ENCODE measurements around the gene HERPUD2. TPM values are rescaled to one million over a fixed set of nuclear protein-coding genes. Genes with fewer than 3 reads are reported as not detected.

Gene HERPUD2
- total RNA-seq, 1 donor from 2014 or later, result 45.2 TPM

DNA sequence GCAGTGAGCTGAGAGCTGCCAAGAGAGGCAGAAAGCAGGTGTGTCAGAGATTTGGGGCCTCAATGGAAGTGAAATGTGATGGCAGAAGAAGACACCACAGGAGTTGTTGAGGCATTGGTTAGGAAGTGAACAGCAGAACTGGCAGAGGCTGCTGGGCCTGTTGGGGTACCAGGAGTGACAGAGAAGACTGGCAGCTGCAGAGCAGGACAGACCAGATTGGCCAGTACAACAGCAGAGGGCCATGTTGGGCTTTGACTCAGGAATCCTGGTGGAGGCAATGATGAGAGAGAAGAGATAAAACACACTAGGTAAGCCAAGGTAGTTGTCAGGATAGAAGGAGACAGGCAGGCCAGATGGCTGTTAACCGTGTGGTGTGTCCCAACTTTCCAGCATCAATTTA lies 19.9 kb upstream of the HERPUD2 start:
- no peak overlapping the region for H3K27ac ChIP-seq

DNA sequence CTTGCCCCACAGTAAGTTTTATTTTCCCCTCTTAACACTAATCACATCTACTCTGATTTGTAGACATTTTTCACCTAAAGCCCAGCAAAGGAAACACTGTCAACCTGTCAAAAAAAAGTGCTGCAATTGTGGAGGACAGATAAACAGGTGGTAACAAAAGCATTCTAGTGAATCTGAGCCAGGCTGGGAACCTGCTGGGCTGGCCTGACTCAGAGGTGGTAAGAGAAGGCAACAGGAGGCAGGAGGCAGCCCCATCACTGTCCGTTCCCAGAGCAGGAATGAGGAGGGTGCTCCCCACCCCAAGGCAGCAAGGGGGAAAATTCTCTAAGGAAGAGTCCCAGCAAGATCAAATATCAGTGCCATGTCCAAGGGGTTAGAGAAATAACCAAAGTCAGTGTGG lies 19.5 kb upstream of the HERPUD2 start:
- no peaks in the 10 kb centered on the region for H3K9me3 ChIP-seq
- H3K27me3 ChIP-seq, result no peaks in the 10 kb centered on the region
- DNase-seq (ENCODE audit: extremely low spot score in 2 of 2), result no peak
- peaks cover 16% of the 10 kb centered on the region for H3K4me1 ChIP-seq
- H3K36me3 ChIP-seq, result no peaks in the 10 kb centered on the region
- no peak for TF ChIP-seq POLR2AphosphoS5 (IDR thresholded peaks at IDR 0.05; ENCODE audit: insufficient read depth in 1 of 2, low read depth in 1 of 2)
- TF ChIP-seq POLR2A (IDR thresholded peaks at IDR 0.05), result no peak
- TF ChIP-seq, protein P1, sequence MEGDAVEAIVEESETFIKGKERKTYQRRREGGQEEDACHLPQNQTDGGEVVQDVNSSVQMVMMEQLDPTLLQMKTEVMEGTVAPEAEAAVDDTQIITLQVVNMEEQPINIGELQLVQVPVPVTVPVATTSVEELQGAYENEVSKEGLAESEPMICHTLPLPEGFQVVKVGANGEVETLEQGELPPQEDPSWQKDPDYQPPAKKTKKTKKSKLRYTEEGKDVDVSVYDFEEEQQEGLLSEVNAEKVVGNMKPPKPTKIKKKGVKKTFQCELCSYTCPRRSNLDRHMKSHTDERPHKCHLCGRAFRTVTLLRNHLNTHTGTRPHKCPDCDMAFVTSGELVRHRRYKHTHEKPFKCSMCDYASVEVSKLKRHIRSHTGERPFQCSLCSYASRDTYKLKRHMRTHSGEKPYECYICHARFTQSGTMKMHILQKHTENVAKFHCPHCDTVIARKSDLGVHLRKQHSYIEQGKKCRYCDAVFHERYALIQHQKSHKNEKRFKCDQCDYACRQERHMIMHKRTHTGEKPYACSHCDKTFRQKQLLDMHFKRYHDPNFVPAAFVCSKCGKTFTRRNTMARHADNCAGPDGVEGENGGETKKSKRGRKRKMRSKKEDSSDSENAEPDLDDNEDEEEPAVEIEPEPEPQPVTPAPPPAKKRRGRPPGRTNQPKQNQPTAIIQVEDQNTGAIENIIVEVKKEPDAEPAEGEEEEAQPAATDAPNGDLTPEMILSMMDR (IDR thresholded peaks at IDR 0.05), result no peak
- no peak overlapping the region for H3K4me3 ChIP-seq
- intact Hi-C loops (cut with DNase I), result loop anchor here (5.0 to 10.0 kb wide), 2 partner anchors 90 to 193 kb away; partner anchors contain the start of gene SEPTIN7
- no peak overlapping the region for H3K27ac ChIP-seq

More for the DNA sequence above, 19.9 kb upstream of the HERPUD2 start:
- intact Hi-C loops (cut with DNase I), result loop anchor here (5.0 to 10.0 kb wide), 2 partner anchors 90 to 192 kb away; partner anchors contain the start of gene SEPTIN7
- TF ChIP-seq POLR2A (IDR thresholded peaks at IDR 0.05) (no peak), POLR2AphosphoS5 (IDR thresholded peaks at IDR 0.05; ENCODE audit: insufficient read depth in 1 of 2, low read depth in 1 of 2) (no peak)
- TF ChIP-seq, protein P1 (IDR thresholded peaks at IDR 0.05), result no peak
- H3K9me3 ChIP-seq, result no peaks in the 10 kb centered on the region
- peaks cover 16% of the 10 kb centered on the region for H3K4me1 ChIP-seq
- H3K27me3 ChIP-seq, result no peaks in the 10 kb centered on the region
- H3K4me3 ChIP-seq, result no peak overlapping the region
- no peak for DNase-seq (ENCODE audit: extremely low spot score in 2 of 2)
- H3K36me3 ChIP-seq, result no peaks in the 10 kb centered on the region

DNA sequence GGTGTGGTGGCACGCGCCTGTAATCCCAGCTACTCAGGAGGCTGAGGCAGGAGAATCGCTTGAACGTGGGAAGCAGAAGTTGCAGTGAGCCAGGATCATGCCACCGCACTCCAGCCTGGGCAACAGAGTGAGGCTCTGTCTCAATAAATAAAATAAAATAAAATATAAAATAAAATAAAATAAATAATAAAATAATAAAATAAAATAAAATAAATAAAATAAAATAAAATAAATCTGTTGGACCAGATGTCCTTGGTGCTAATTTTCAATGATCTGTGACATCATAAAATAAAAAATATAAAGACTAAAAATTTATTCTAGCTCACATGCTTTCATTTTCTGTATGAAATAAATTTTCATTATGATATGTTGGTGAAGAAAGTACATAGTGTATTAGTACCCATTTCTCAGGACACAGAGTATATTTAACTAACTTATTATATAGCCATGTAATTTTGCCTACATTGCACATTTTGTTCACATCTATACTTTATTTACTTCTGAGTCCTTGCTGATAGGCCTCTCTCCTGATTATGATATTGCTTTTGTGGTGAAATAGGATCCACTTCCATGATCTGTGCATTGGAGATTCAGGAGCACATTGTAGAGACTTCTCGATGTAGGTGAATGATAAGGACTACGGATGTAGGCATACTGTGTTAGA lies 17.8 kb upstream of the HERPUD2 start:
- intact Hi-C loops (cut with DNase I), result loop anchor here (5.0 to 10.0 kb wide), 2 partner anchors 92 to 195 kb away; partner anchors contain the start of gene SEPTIN7
- peaks cover 16% of the 10 kb centered on the region for H3K4me1 ChIP-seq
- no peak for DNase-seq (ENCODE audit: extremely low spot score in 2 of 2)
- no peaks in the 10 kb centered on the region for H3K9me3 ChIP-seq
- H3K27me3 ChIP-seq, result no peaks in the 10 kb centered on the region
- no peak overlapping the region for H3K27ac ChIP-seq
- no peaks in the 10 kb centered on the region for H3K36me3 ChIP-seq
- H3K4me3 ChIP-seq, result no peak overlapping the region
- TF ChIP-seq, protein P1 (IDR thresholded peaks at IDR 0.05), result no peak
- TF ChIP-seq POLR2A (IDR thresholded peaks at IDR 0.05), result no peak
- no peak for TF ChIP-seq POLR2AphosphoS5 (IDR thresholded peaks at IDR 0.05; ENCODE audit: insufficient read depth in 1 of 2, low read depth in 1 of 2)

DNA sequence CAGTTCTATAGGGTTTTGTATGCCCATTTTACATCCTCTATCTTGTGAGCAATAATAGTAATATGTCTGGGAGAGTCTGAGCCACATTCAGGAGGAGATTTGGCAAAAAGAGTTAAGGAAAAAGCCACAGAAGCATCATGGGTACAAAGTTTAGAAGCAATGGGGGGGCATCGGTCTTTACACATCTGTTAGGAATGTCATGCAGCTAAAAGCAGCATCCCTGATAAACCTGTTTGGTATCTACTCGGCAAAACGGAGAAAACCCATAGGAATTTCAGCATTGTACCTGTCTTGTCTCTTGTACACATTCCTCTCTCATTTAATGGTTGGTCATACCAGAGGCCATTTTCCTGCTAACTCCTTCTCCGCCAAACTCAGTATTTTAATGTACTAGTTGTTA lies 12.5 kb upstream of the HERPUD2 start:
- TF ChIP-seq, protein P1 (IDR thresholded peaks at IDR 0.05), result no peak
- TF ChIP-seq POLR2AphosphoS5 (IDR thresholded peaks at IDR 0.05; ENCODE audit: insufficient read depth in 1 of 2, low read depth in 1 of 2) (no peak), POLR2A (IDR thresholded peaks at IDR 0.05) (no peak)
- DNase-seq (ENCODE audit: extremely low spot score in 2 of 2), result no peak
- Histone ChIP-seq H3K27ac (no peak overlapping the region), H3K36me3 (no peaks in the 10 kb centered on the region), H3K9me3 (no peaks in the 10 kb centered on the region), H3K4me3 (no peak overlapping the region), H3K27me3 (no peaks in the 10 kb centered on the region), H3K4me1 (no peaks in the 10 kb centered on the region)
- intact Hi-C loops (cut with DNase I), result no loop called here

DNA sequence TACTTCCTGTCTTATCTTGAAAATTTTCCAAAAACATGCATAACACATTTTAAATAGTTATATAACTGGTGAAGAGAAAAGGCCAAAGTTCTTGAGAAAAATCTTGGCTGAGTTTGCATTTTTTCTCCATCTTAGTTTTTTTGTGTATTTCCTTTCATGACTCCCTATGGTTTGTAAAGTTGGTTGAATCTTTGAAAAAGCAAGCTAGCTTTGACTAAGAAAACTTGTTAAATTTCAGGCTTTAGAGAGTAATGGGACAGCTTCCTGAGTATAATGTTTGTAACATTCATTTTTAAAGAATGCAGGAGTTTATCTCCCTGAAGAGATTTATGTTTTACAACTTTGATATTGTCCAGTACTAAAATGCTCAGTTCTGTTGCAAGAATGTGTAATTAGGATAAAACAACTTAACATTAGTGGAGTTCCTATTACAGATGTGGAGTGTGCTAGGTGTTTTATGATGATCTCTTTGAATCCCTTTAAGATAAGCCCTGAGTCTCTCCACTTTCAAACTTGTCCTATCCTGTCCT lies 11.1 kb upstream of the HERPUD2 start:
- TF ChIP-seq POLR2A (IDR thresholded peaks at IDR 0.05), result no peak
- TF ChIP-seq, protein P1 (IDR thresholded peaks at IDR 0.05), result no peak
- TF ChIP-seq POLR2AphosphoS5 (IDR thresholded peaks at IDR 0.05; ENCODE audit: insufficient read depth in 1 of 2, low read depth in 1 of 2), result no peak
- no peaks in the 10 kb centered on the region for H3K9me3 ChIP-seq
- no peak overlapping the region for H3K4me3 ChIP-seq
- H3K36me3 ChIP-seq, result no peaks in the 10 kb centered on the region
- intact Hi-C loops (cut with DNase I), result no loop called here
- no peaks in the 10 kb centered on the region for H3K4me1 ChIP-seq
- H3K27ac ChIP-seq, result no peak overlapping the region
- DNase-seq (ENCODE audit: extremely low spot score in 2 of 2), result no peak
- no peaks in the 10 kb centered on the region for H3K27me3 ChIP-seq
